GM19099 (cell line): ENCODE results near the gene POSTN.

ENCODE experiments used
- POLR2A ChIP-seq: IDR thresholded peaks from 3 replicates; pipeline ENCODE4 v1.6.1; 2011; ENCODE audit warnings: low read depth; ENCODE audit not compliant: insufficient read length; ENCODE audit errors: extremely low read depth

The POSTN gene

GRCh38 chr13:37608750-37609339 is 10.3 kb upstream of the POSTN start:
- no peak for TF ChIP-seq POLR2A

- TF ChIP-seq POLR2A: no peak
These were observed 4.3 kb upstream of the POSTN start for GRCh38 chr13:37602733-37603381.

GRCh38 chr13:37601648-37602440 is 3.3 kb upstream of the POSTN start:
- TF ChIP-seq POLR2A: no peak

- no peak for TF ChIP-seq POLR2A
These were observed 951 bp upstream of the POSTN start for GRCh38 chr13:37599519-37599918.

GRCh38 chr13:37597477-37598025 is 1.0 kb downstream of the POSTN start:
- no peak for TF ChIP-seq POLR2A

- TF ChIP-seq POLR2A: no peak
These were observed 1.8 kb downstream of the POSTN start for GRCh38 chr13:37596805-37597204.

GRCh38 chr13:37595162-37595561 is 3.4 kb downstream of the POSTN start:
- TF ChIP-seq POLR2A: no peak

GRCh38 chr13:37594550-37594949 is 4.0 kb downstream of the POSTN start:
- TF ChIP-seq POLR2A: no peak

- no peak for TF ChIP-seq POLR2A
These were observed 11.3 kb downstream of the POSTN start for GRCh38 chr13:37587236-37587635.

GRCh38 chr13:37586164-37586563 is 12.4 kb downstream of the POSTN start:
- no peak for TF ChIP-seq POLR2A

GRCh38 chr13:37585541-37585940 is 13.0 kb downstream of the POSTN start:
- TF ChIP-seq POLR2A: no peak

GRCh38 chr13:37576601-37577000 is 22.0 kb downstream of the POSTN start:
- no peak for TF ChIP-seq POLR2A

GRCh38 chr13:37565425-37565824 is 33.1 kb downstream of the POSTN start:
- no peak for TF ChIP-seq POLR2A

- TF ChIP-seq POLR2A: no peak
These were observed 37.5 kb downstream of the POSTN start for GRCh38 chr13:37561031-37561430.

GRCh38 chr13:37560526-37560925 is 38.0 kb downstream of the POSTN start:
- no peak for TF ChIP-seq POLR2A

- TF ChIP-seq POLR2A: no peak
These were observed 52.5 kb downstream of the POSTN start for GRCh38 chr13:37546087-37546486.
